Activated naive CD4-positive, alpha-beta T cell treated with Interleukin-2 at 50 U/mL for 16 hours (primary cell): ENCODE measurements around the gene SPATS1.
"Not testable (repeated sequence)": the region's sequence is repeated elsewhere in the genome, so short reads cannot be mapped to it uniquely, and the experiment has no call there.

Source experiments
- DNase-seq: peaks from one replicate; pipeline ENCODE4 v3.0.0-alpha.2; 2020

Gene SPATS1

GRCh38 chr6:44346818-44347217, 4.4 kb downstream of the SPATS1 start:
- DNase-seq = not testable (repeated sequence)

- DNase-seq = no peak
Observed at GRCh38 chr6:44349904-44350649, 7.6 kb downstream of the SPATS1 start.

- not testable (repeated sequence) for DNase-seq
Observed at GRCh38 chr6:44350650-44350994, 8.2 kb downstream of the SPATS1 start.

- DNase-seq = no peak
Observed at GRCh38 chr6:44352259-44352658, 9.8 kb downstream of the SPATS1 start.

- no peak for DNase-seq
Observed at GRCh38 chr6:44353336-44353735, 10.9 kb downstream of the SPATS1 start.

- no peak for DNase-seq
Observed at GRCh38 chr6:44355640-44356039, 13.2 kb downstream of the SPATS1 start.

GRCh38 chr6:44356487-44356886, 14.0 kb downstream of the SPATS1 start:
- no peak for DNase-seq

GRCh38 chr6:44359973-44360372, 17.5 kb downstream of the SPATS1 start:
- DNase-seq = no peak

GRCh38 chr6:44361947-44362346, 19.5 kb downstream of the SPATS1 start:
- no peak for DNase-seq

- DNase-seq = no peak
Observed at GRCh38 chr6:44363377-44363926, 21.0 kb downstream of the SPATS1 start.

GRCh38 chr6:44366781-44367180, 24.3 kb downstream of the SPATS1 start:
- no peak for DNase-seq

GRCh38 chr6:44367681-44368080, 25.2 kb downstream of the SPATS1 start:
- DNase-seq = no peak

GRCh38 chr6:44373051-44373450, 30.6 kb downstream of the SPATS1 start:
- no peak for DNase-seq

GRCh38 chr6:44373787-44374186, 31.3 kb downstream of the SPATS1 start:
- DNase-seq = no peak

- no peak for DNase-seq
Observed at GRCh38 chr6:44375071-44375470, 32.6 kb downstream of the SPATS1 start.

- no peak for DNase-seq
Observed at GRCh38 chr6:44377484-44377883, 35.0 kb downstream of the SPATS1 start.

GRCh38 chr6:44377971-44378370, 35.5 kb downstream of the SPATS1 start:
- DNase-seq = no peak

GRCh38 chr6:44381739-44382138, 39.3 kb downstream of the SPATS1 start:
- DNase-seq = no peak

- no peak for DNase-seq
Observed at GRCh38 chr6:44386364-44386928, 44.0 kb downstream of the SPATS1 start.

- DNase-seq = no peak
Observed at GRCh38 chr6:44386929-44387345, 44.5 kb downstream of the SPATS1 start.

GRCh38 chr6:44387346-44388134, 45.1 kb downstream of the SPATS1 start, which contains the start of gene CDC5L:
Gene CDC5L (plus strand): TSS chr6:44387706. CDS start chr6:44387824, 118 bp downstream.
- peak; percentile 90 for DNase-seq

GRCh38 chr6:44388135-44388487, 45.7 kb downstream of the SPATS1 start:
- no peak for DNase-seq

GRCh38 chr6:44388887-44389286, 46.4 kb downstream of the SPATS1 start:
- DNase-seq = no peak
